Fibroblast of mammary gland (primary cell): ENCODE measurements around the gene MEF2A.

Experiments
- DNase-seq: peaks from one replicate; pipeline ENCODE4 v3.0.0-alpha.2; 2010; ENCODE audit warnings: low read depth
- H3K4me3 ChIP-seq: 2 replicates; pipeline ENCODE4 v1.5.1; 2011; ENCODE audit warnings: low read depth, mild to moderate bottlenecking, low read length, moderate library complexity; ENCODE audit not compliant: control insufficient read depth
- CTCF ChIP-seq: conservative IDR thresholded peaks from 2 replicates; pipeline ENCODE4 v1.5.1; 2011; ENCODE audit warnings: low read depth, low read length, inconsistent platforms; ENCODE audit not compliant: control insufficient read depth, insufficient read depth

The MEF2A gene

GRCh38 chr15:99537344-99537743 is 28.4 kb upstream of the MEF2A start:
- peak; percentile 35 for DNase-seq
- TF ChIP-seq CTCF: no peak
- H3K4me3 ChIP-seq: no peak overlapping the region

- no peak for TF ChIP-seq CTCF
- no peak overlapping the region for H3K4me3 ChIP-seq
- no peak for DNase-seq
Measured at GRCh38 chr15:99538261-99538660, 27.5 kb upstream of the MEF2A start.

GRCh38 chr15:99542828-99543227 is 23.0 kb upstream of the MEF2A start:
- H3K4me3 ChIP-seq: no peak overlapping the region
- DNase-seq: peak; percentile 50
- TF ChIP-seq CTCF: no peak

GRCh38 chr15:99545605-99546004 is 20.2 kb upstream of the MEF2A start:
- no peak overlapping the region for H3K4me3 ChIP-seq
- no peak for TF ChIP-seq CTCF
- no peak for DNase-seq

- TF ChIP-seq CTCF: no peak
- H3K4me3 ChIP-seq: no peak overlapping the region
- DNase-seq: no peak
Measured at GRCh38 chr15:99546441-99547100, 19.2 kb upstream of the MEF2A start.

- DNase-seq: no peak
- H3K4me3 ChIP-seq: no peak overlapping the region
- no peak for TF ChIP-seq CTCF
Measured at GRCh38 chr15:99547517-99547916, 18.3 kb upstream of the MEF2A start.

GRCh38 chr15:99550077-99550476 is 15.7 kb upstream of the MEF2A start:
- TF ChIP-seq CTCF: no peak

More at GRCh38 chr15:99550077-99550476, 15.7 kb upstream of the MEF2A start:
- no peak for DNase-seq
- no peak overlapping the region for H3K4me3 ChIP-seq
